ENCODE data around the gene CACNA1A. TPM values are rescaled to one million over a fixed set of nuclear protein-coding genes. Genes with fewer than 3 reads are reported as not detected.

CACNA1A gene
- total and polyA plus RNA-seq, 2 of the 4 experiments (the other 2 are of a cell fraction): 5.9 to 15.0 TPM

DNA sequence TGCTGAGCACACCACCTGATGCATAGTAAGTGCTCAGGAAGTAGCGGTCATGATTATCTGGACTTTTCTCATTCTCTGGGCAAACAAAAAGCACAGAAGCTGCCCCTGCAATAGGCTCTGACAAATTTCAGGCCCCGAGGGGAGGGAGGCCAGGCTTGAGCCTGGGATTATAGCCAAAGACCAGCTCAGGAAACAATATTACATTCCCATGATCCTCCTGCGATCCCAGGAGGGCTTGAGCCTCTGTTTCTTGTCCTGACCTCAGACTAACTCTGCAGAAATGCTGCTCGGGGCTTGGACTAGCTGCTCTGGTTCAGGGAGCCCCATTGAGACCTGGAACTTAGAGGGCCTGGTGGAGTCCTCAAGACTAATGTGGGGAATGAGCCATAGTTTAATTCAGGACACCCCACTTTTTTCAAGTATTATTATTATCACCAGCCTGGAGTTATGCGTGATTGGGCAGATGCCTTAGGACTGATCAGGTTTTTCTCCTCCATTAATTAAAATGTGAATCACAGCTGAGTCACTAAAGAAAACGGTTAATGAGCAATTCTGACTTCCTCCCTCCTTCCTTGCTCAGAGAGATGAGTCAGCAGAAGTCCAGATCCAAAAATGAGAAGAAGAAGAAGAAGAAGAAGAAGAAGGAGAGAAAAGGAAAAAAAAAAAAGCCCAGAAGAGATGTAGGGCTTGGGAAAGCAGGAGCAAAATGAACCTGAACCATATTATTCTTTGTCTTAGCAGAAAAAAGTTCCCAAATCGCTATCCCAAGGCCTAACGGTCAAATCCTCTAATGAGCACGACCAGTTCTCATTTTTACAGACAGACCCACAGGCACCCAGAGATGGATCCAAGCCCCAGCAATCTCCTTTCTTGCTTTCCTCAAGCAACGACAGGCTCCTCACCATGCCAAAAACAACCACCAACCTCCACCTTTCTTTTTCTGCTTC, 107.2 kb downstream of the CACNA1A start:
- intact Hi-C loops (cut with micrococcal nuclease) (no loop called here), dilution Hi-C loops (cut with HindIII; ENCODE audit: low sequenced_read_pairs, unreplicated experiment) (no loop called here), in situ Hi-C loops (cut with MboI; ENCODE audit: low sequenced_read_pairs) (no loop called here)
- Histone ChIP-seq H3K9ac (ENCODE audit: low read depth, low read length) (peak overlapping the region; percentile 22; the same call in 1 of the 2 replicates), H3K56ac (ENCODE audit: extremely low read depth, insufficient read depth, low read length) (peak overlapping the region; percentile 97), H4K20me1 (ENCODE audit: insufficient read depth, low read length) (no peaks in the 10 kb centered on the region), H3K36me3 (ENCODE audit: control insufficient read depth, insufficient read depth, low read length) (no peaks in the 10 kb centered on the region), H2BK15ac (ENCODE audit: low read depth, low read length) (peak overlapping the region; percentile 95), H2AFZ (replicated peaks; ENCODE audit: low read length, poor library complexity) (peak overlapping the region; percentile 77), H3K4ac (ENCODE audit: low read depth, low read length) (peak overlapping the region; percentile 92), H3K23ac (ENCODE audit: low read depth, low read length) (peak overlapping the region; percentile 95), H3K4me3 (ENCODE audit: insufficient read depth, low read depth, low read length) (no peak overlapping the region), H3K4me1 (ENCODE audit: control insufficient read depth, insufficient read depth, low read length) (peaks cover 6% of the 10 kb centered on the region), H2BK20ac (ENCODE audit: low read depth, low read length) (peak overlapping the region; percentile 96), H2BK120ac (ENCODE audit: low read depth, low read length) (peak overlapping the region; percentile 99), H4K5ac (ENCODE audit: low read depth, low read length) (peak overlapping the region; percentile 35), H3K27me3 (ENCODE audit: control insufficient read depth, insufficient read depth, low read length) (no peaks in the 10 kb centered on the region), H3K14ac (replicated peaks; ENCODE audit: low read depth, low read length) (peak overlapping the region; percentile 97), H3K27ac (ENCODE audit: insufficient read depth, low read length) (peak overlapping the region; percentile 92), H3K79me1 (ENCODE audit: low read depth in 1 of 2, low read length in 2 of 2) (peaks cover 5 to 23% of the 10 kb centered on the region in 2 experiments; a peak in 3 of 4 replicates), H3K9me3 (ENCODE audit: control insufficient read depth, insufficient read depth, low read length) (peaks cover 8% of the 10 kb centered on the region), H2AK9ac (replicated peaks; ENCODE audit: low read depth, low read length, poor library complexity) (peak overlapping the region; percentile 81), H3K18ac (ENCODE audit: low read depth, low read length) (peak overlapping the region; percentile 56), H2BK5ac (ENCODE audit: low read depth, low read length, poor library complexity, severe bottlenecking) (peak overlapping the region; percentile 86), H3K4me2 (ENCODE audit: low read depth, low read length) (peak overlapping the region; percentile 73; the same call in 1 of the 2 replicates), H4K8ac (ENCODE audit: low read depth in 2 of 2, low read length in 2 of 2) (peak overlapping the region; percentile 95 to 96), H4K91ac (ENCODE audit: insufficient read depth, low read depth, low read length) (peak overlapping the region; percentile 99), H3K9me1 (ENCODE audit: insufficient read depth, low read length) (peaks cover 8% of the 10 kb centered on the region; the same call in 1 of the 2 replicates), H2AK5ac (ENCODE audit: low read depth, low read length) (peak overlapping the region; percentile 94)
- ChIA-PET CTCF (no interaction called here), POLR2A (ENCODE audit: unreplicated experiment) (interaction anchor here (0.5 kb wide), 1 partner anchor 418 kb away, joined by 5 read pairs; no protein-coding TSS in a partner anchor)
- BruUV-seq (replicated peaks): no TSS peak
- WGBS, 2 experiments (ENCODE audit: extremely low coverage in 2 of 2, insufficient read length in 1 of 2): 50% methylated on average over 5 of the region's 10 CpGs; no CpG with 5 or more reads in 1 of the 2 experiments
- ATAC-seq (ENCODE audit: low read depth): peak; percentile 81
- peak; percentile 93 for DNase-seq
- TF ChIP-seq CEBPB (IDR thresholded peaks at IDR 0.05; ENCODE audit: low read depth, low read length) (peak; percentile 9; the same call in 1 of the 2 replicates), NFE2L2 (IDR thresholded peaks at IDR 0.05; ENCODE audit: low read depth, low read length) (peak; percentile 85), MAZ (IDR thresholded peaks at IDR 0.05; ENCODE audit: borderline replicate concordance, low read depth, low read length) (peak; percentile 56; the same call in 1 of the 2 replicates), MAFK (IDR thresholded peaks at IDR 0.05; ENCODE audit: low read depth, low read length) (peak; percentile 92), FOS (IDR thresholded peaks at IDR 0.05; ENCODE audit: low read depth, low read length) (peak; percentile 74), POLR2A (IDR thresholded peaks at IDR 0.05; ENCODE audit: low read depth, low read length) (peak; percentile 21; the same call in 1 of the 2 replicates), MXI1 (IDR thresholded peaks at IDR 0.05; ENCODE audit: borderline replicate concordance, low read depth, low read length) (no peak)
- TF ChIP-seq, protein P1, sequence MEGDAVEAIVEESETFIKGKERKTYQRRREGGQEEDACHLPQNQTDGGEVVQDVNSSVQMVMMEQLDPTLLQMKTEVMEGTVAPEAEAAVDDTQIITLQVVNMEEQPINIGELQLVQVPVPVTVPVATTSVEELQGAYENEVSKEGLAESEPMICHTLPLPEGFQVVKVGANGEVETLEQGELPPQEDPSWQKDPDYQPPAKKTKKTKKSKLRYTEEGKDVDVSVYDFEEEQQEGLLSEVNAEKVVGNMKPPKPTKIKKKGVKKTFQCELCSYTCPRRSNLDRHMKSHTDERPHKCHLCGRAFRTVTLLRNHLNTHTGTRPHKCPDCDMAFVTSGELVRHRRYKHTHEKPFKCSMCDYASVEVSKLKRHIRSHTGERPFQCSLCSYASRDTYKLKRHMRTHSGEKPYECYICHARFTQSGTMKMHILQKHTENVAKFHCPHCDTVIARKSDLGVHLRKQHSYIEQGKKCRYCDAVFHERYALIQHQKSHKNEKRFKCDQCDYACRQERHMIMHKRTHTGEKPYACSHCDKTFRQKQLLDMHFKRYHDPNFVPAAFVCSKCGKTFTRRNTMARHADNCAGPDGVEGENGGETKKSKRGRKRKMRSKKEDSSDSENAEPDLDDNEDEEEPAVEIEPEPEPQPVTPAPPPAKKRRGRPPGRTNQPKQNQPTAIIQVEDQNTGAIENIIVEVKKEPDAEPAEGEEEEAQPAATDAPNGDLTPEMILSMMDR (conservative IDR thresholded peaks at IDR 0.05; ENCODE audit: low read depth, low read length): no peak
- TF ChIP-seq, protein P2, sequence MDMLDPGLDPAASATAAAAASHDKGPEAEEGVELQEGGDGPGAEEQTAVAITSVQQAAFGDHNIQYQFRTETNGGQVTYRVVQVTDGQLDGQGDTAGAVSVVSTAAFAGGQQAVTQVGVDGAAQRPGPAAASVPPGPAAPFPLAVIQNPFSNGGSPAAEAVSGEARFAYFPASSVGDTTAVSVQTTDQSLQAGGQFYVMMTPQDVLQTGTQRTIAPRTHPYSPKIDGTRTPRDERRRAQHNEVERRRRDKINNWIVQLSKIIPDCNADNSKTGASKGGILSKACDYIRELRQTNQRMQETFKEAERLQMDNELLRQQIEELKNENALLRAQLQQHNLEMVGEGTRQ (IDR thresholded peaks at IDR 0.05; ENCODE audit: low read depth, low read length): no peak
- TF ChIP-seq, protein P3, sequence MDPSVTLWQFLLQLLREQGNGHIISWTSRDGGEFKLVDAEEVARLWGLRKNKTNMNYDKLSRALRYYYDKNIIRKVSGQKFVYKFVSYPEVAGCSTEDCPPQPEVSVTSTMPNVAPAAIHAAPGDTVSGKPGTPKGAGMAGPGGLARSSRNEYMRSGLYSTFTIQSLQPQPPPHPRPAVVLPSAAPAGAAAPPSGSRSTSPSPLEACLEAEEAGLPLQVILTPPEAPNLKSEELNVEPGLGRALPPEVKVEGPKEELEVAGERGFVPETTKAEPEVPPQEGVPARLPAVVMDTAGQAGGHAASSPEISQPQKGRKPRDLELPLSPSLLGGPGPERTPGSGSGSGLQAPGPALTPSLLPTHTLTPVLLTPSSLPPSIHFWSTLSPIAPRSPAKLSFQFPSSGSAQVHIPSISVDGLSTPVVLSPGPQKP (IDR thresholded peaks at IDR 0.05; ENCODE audit: borderline replicate concordance, low read depth, low read length): no peak

Measured in IMR-90 (cell line).